ENCODE data around the gene MSRB3.

Gene MSRB3

GRCh38 chr12:65327207-65328076, 49.0 kb downstream of the MSRB3 start:
- H3K27me3 ChIP-seq (replicated peaks) = no peaks in the 10 kb centered on the region
- in situ Hi-C loops (cut with HindIII; ENCODE audit: low pct_ligation_motif_present, low sequenced_read_pairs) = no loop called here
- TF ChIP-seq CTCF (IDR thresholded peaks at IDR 0.05; ENCODE audit: low read depth, low read length, missing control alignments) = no peak
- no peak overlapping the region for H3K27ac ChIP-seq
- no peaks in the 10 kb centered on the region for H3K36me3 ChIP-seq (replicated peaks)
- DNase-seq = no peak
- H3K4me3 ChIP-seq (ENCODE audit: low read depth, low read length) = no peak overlapping the region

- TF ChIP-seq CTCF (IDR thresholded peaks at IDR 0.05; ENCODE audit: low read depth, low read length, missing control alignments) = no peak
- H3K27me3 ChIP-seq (replicated peaks) = no peaks in the 10 kb centered on the region
- in situ Hi-C loops (cut with HindIII; ENCODE audit: low pct_ligation_motif_present, low sequenced_read_pairs) = no loop called here
- DNase-seq = no peak
- no peak overlapping the region for H3K27ac ChIP-seq
- H3K4me3 ChIP-seq (ENCODE audit: low read depth, low read length) = no peak overlapping the region
- H3K36me3 ChIP-seq (replicated peaks) = no peaks in the 10 kb centered on the region
These were observed 51.2 kb downstream of the MSRB3 start for GRCh38 chr12:65329721-65330120.

GRCh38 chr12:65330331-65330730, 51.8 kb downstream of the MSRB3 start:
- Histone ChIP-seq H3K36me3 (replicated peaks) (no peaks in the 10 kb centered on the region), H3K27me3 (replicated peaks) (no peaks in the 10 kb centered on the region), H3K27ac (no peak overlapping the region), H3K4me3 (ENCODE audit: low read depth, low read length) (no peak overlapping the region)
- in situ Hi-C loops (cut with HindIII; ENCODE audit: low pct_ligation_motif_present, low sequenced_read_pairs) = no loop called here
- DNase-seq = peak; percentile 51
- TF ChIP-seq CTCF (IDR thresholded peaks at IDR 0.05; ENCODE audit: low read depth, low read length, missing control alignments) = no peak

- no peak for TF ChIP-seq CTCF (IDR thresholded peaks at IDR 0.05; ENCODE audit: low read depth, low read length, missing control alignments)
- Histone ChIP-seq H3K36me3 (replicated peaks) (no peaks in the 10 kb centered on the region), H3K27ac (no peak overlapping the region), H3K27me3 (replicated peaks) (no peaks in the 10 kb centered on the region), H3K4me3 (ENCODE audit: low read depth, low read length) (no peak overlapping the region)
- in situ Hi-C loops (cut with HindIII; ENCODE audit: low pct_ligation_motif_present, low sequenced_read_pairs) = no loop called here
- DNase-seq = no peak
These were observed 53.0 kb downstream of the MSRB3 start for GRCh38 chr12:65331456-65331855.

GRCh38 chr12:65333649-65334048, 55.2 kb downstream of the MSRB3 start:
- no peak for DNase-seq
- TF ChIP-seq CTCF (IDR thresholded peaks at IDR 0.05; ENCODE audit: low read depth, low read length, missing control alignments) = no peak
- Histone ChIP-seq H3K36me3 (replicated peaks) (no peaks in the 10 kb centered on the region), H3K27me3 (replicated peaks) (no peaks in the 10 kb centered on the region), H3K27ac (no peak overlapping the region), H3K4me3 (ENCODE audit: low read depth, low read length) (no peak overlapping the region)
- in situ Hi-C loops (cut with HindIII; ENCODE audit: low pct_ligation_motif_present, low sequenced_read_pairs) = no loop called here

- in situ Hi-C loops (cut with HindIII; ENCODE audit: low pct_ligation_motif_present, low sequenced_read_pairs) = no loop called here
- Histone ChIP-seq H3K4me3 (ENCODE audit: low read depth, low read length) (no peak overlapping the region), H3K27me3 (replicated peaks) (no peaks in the 10 kb centered on the region), H3K27ac (peak overlapping the region; percentile 81), H3K36me3 (replicated peaks) (no peaks in the 10 kb centered on the region)
- no peak for TF ChIP-seq CTCF (IDR thresholded peaks at IDR 0.05; ENCODE audit: low read depth, low read length, missing control alignments)
- no peak for DNase-seq
These were observed 56.0 kb downstream of the MSRB3 start for GRCh38 chr12:65334521-65334920.

Data from brain microvascular endothelial cell (primary cell).